GM10266 (cell line): Measurements from ENCODE around the gene MBD4.

Experiments used
- DNase-seq: peaks from one replicate; pipeline ENCODE4 v3.0.0; 2012; ENCODE audit errors: extremely low spot score
- CTCF ChIP-seq: IDR thresholded peaks from 2 replicates; pipeline ENCODE4 v1.5.1; 2012; ENCODE audit warnings: mild to moderate bottlenecking, low read depth; ENCODE audit not compliant: control insufficient read depth, insufficient read depth; ENCODE audit errors: missing control alignments

MBD4 gene

GRCh38 chr3:129422897-129423296 lies 16.9 kb downstream of the MBD4 start:
- DNase-seq: no peak
- no peak for TF ChIP-seq CTCF

GRCh38 chr3:129421988-129422745 lies 17.6 kb downstream of the MBD4 start:
- no peak for TF ChIP-seq CTCF
- DNase-seq: no peak

GRCh38 chr3:129421236-129421883 lies 18.4 kb downstream of the MBD4 start:
- no peak for DNase-seq

GRCh38 chr3:129419476-129419875 lies 20.3 kb downstream of the MBD4 start:
- TF ChIP-seq CTCF: no peak
- DNase-seq: no peak

More at GRCh38 chr3:129421236-129421883, 18.4 kb downstream of the MBD4 start:
- no peak for TF ChIP-seq CTCF

DNA sequence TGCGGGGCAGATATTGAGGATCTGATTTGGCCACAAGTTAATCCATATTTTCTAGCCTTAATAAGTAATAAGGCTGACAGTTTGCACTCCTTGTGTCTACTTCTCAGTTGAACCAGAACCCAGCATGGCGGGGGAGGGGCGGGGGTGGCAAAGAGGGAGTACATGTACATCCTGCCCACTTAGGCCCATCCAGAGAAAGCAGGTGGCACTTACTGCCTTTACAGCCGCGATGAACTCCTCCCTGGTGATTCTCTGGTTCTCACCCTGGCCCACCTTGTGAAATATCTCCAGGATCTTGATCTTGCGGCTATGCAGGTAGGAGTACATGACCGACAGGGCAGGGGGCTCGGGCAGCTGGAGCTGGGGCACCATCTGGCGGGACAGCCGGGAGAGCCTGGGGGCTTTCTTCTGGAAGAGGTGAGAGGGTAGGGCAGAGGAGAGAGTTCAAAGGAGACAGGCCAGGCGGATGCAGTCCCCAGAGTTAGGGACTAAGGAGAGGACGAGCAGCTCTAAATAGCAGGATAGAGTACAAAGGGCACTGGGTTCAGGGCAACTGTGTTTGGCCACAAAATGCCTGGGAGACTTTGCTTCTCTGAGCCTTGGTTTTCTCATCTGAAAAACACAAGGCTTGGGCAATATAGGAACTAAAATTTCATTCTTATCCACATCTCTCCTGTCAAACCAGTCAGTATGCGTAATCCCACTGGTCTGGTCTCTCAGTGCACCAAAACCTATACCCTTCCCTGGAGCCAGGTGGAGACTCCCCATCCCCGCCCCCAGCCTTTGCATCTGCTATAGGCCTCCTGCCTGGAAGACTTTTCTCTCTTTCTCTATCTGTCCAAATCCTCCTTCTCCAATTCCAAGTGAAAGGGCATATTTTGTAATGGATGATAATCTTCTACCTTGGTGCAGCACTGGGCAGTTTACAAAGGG lies 21.4 kb downstream of the MBD4 start:
- DNase-seq: no peak
- TF ChIP-seq CTCF: no peak

GRCh38 chr3:129417326-129417725 lies 22.4 kb downstream of the MBD4 start:
- no peak for DNase-seq
- TF ChIP-seq CTCF: no peak
